GM12878 (cell line): ENCODE data around the gene ZSCAN20. TPM values are rescaled to one million over a fixed set of nuclear protein-coding genes. Genes with fewer than 3 reads are reported as not detected.

ENCODE experiments used
- BACH1 ChIP-seq: fragments of 450-650 bp; IDR thresholded peaks from 2 replicates; pipeline ENCODE4 v1.6.1; 2017; ENCODE audit warnings: mild to moderate bottlenecking, borderline replicate concordance
- CREM ChIP-seq: IDR thresholded peaks from 2 replicates; pipeline ENCODE4 v1.6.1; 2014; ENCODE audit warnings: antibody characterized with exemption, low read depth
- E2F8 ChIP-seq: fragments of 450-650 bp; IDR thresholded peaks from 2 replicates; pipeline ENCODE4 v1.6.1; 2018; ENCODE audit warnings: mild to moderate bottlenecking, low read depth, moderate library complexity; ENCODE audit not compliant: partially characterized antibody
- ESRRA ChIP-seq: IDR thresholded peaks from 2 replicates; pipeline ENCODE4 v1.6.1; 2012; ENCODE audit warnings: mild to moderate bottlenecking, low read length, improper control_type of control experiment
- ETV6 ChIP-seq, 2 experiments: fragments of 450-650 bp in 1 of 2; IDR thresholded peaks in 1 of 2; conservative IDR thresholded peaks in 1 of 2; 2 replicates each; pipeline ENCODE4 v1.6.1; 2014; ENCODE audit warnings: antibody characterized with exemption in 1 of 2, borderline replicate concordance in 1 of 2, low read depth in 1 of 2, mild to moderate bottlenecking in 1 of 2, moderate library complexity in 1 of 2
- GATAD2B ChIP-seq: fragments of 450-650 bp; conservative IDR thresholded peaks from 2 replicates; pipeline ENCODE4 v1.6.1; 2017; ENCODE audit warnings: low read depth, mild to moderate bottlenecking, moderate library complexity
- HDAC2 ChIP-seq: fragments of 200-600 bp; sonication (generic); IDR thresholded peaks from 2 replicates; pipeline ENCODE4 v1.6.1; 2017
- HDGF ChIP-seq: fragments of 450-650 bp; IDR thresholded peaks from 2 replicates; pipeline ENCODE4 v1.6.1; 2016; ENCODE audit warnings: antibody characterized with exemption
- IKZF2 ChIP-seq, 2 experiments: fragments of 450-650 bp; IDR thresholded peaks; 2 replicates each; pipeline ENCODE4 v1.6.1; 2017; ENCODE audit warnings: mild to moderate bottlenecking in 2 of 2, moderate library complexity in 2 of 2
- IRF4 ChIP-seq: IDR thresholded peaks from 2 replicates; pipeline ENCODE4 v1.6.1; 2011; ENCODE audit warnings: low read depth, low read length
- JUNB ChIP-seq: IDR thresholded peaks from 2 replicates; pipeline ENCODE4 v1.6.1; 2016; ENCODE audit warnings: antibody characterized with exemption, mild to moderate bottlenecking
- MEF2A ChIP-seq: IDR thresholded peaks from 2 replicates; pipeline ENCODE4 v1.6.1; 2011; ENCODE audit warnings: low read depth, mild to moderate bottlenecking, low read length, moderate library complexity; ENCODE audit not compliant: insufficient read depth
- MTA3 ChIP-seq: IDR thresholded peaks from 2 replicates; pipeline ENCODE4 v1.6.1; 2012; ENCODE audit warnings: low read length, inconsistent platforms, borderline replicate concordance
- NFXL1 ChIP-seq: fragments of 450-650 bp; IDR thresholded peaks from 2 replicates; pipeline ENCODE4 v1.6.1; 2017; ENCODE audit warnings: antibody characterized with exemption, mild to moderate bottlenecking, borderline replicate concordance
- NFYA ChIP-seq: IDR thresholded peaks from 2 replicates; pipeline ENCODE4 v1.6.1; 2011; ENCODE audit warnings: low read depth, mild to moderate bottlenecking, low read length, improper control_type of control experiment, borderline replicate concordance
- RAD51 ChIP-seq: fragments of 450-650 bp; IDR thresholded peaks from 2 replicates; pipeline ENCODE4 v1.6.1; 2016; ENCODE audit warnings: moderate library complexity, mild to moderate bottlenecking, inconsistent platforms
- SMARCA5 ChIP-seq: fragments of 450-650 bp; IDR thresholded peaks from 2 replicates; pipeline ENCODE4 v1.6.1; 2017; ENCODE audit warnings: mild to moderate bottlenecking
- SREBF2 ChIP-seq: IDR thresholded peaks from 2 replicates; pipeline ENCODE4 v1.6.1; 2012; ENCODE audit warnings: mild to moderate bottlenecking, low read length
- SUPT20H ChIP-seq: IDR thresholded peaks from 2 replicates; pipeline ENCODE4 v1.6.1; 2011; ENCODE audit warnings: low read depth, mild to moderate bottlenecking, low read length, moderate library complexity, borderline replicate concordance; ENCODE audit not compliant: control insufficient read depth
- TCF3 ChIP-seq: IDR thresholded peaks from 2 replicates; pipeline ENCODE4 v1.6.1; 2012; ENCODE audit warnings: low read depth, mild to moderate bottlenecking, low read length, borderline replicate concordance; ENCODE audit not compliant: insufficient read depth
- YY1 ChIP-seq: IDR thresholded peaks from 2 replicates; pipeline ENCODE4 v1.6.1; 2011; ENCODE audit warnings: low read depth, mild to moderate bottlenecking, low read length
- ZNF217 ChIP-seq: fragments of 450-650 bp; IDR thresholded peaks from 2 replicates; pipeline ENCODE4 v1.6.1; 2017; ENCODE audit warnings: antibody characterized with exemption, mild to moderate bottlenecking
- ZZZ3 ChIP-seq: IDR thresholded peaks from 2 replicates; pipeline ENCODE4 v1.6.1; 2011; ENCODE audit warnings: low read depth; ENCODE audit not compliant: control insufficient read depth, insufficient read length
- polyA plus RNA-seq, 11 experiments: library from polyadenylated mRNA; depleted of rRNA in 4 of 11; unstranded in 6 of 11; stranded (reverse) in 5 of 11; fragments of >200 nt; fragmentation: Nextera tagmentation in 4 of 11; fragmentation: Illumina TruSeq in 1 of 11; extraction: Ambion mirVana in 4 of 11; extraction: Trizol in 1 of 11; gene quantifications; 1 replicate in 1 of 11; 2 replicates in 10 of 11; pipeline versions ENCODE4 v1.2.1 to v1.2.3, GENCODE V29; 2011 to 2016; ENCODE audit warnings: inconsistent platforms in 2 of 11, missing spikeins in 2 of 11, low read depth in 1 of 11
- total RNA-seq, 4 experiments: library from RNA; depleted of rRNA in 3 of 4; stranded (reverse); fragments of >200 nt in 3 of 4; fragmentation: Illumina TruSeq in 1 of 4; extraction: Trizol in 1 of 4; gene quantifications; 2 replicates each; pipeline versions ENCODE4 v1.2.1 to v1.2.3, GENCODE V29; 2013 to 2021
- TF ChIP-seq, protein P1 (sequence below): fragments of 150-350 bp; IDR thresholded peaks from 2 replicates; pipeline ENCODE4 v1.6.1; 2016; ENCODE audit warnings: low read depth, low read length
- TF ChIP-seq, protein P2 (sequence below): fragments of 450-650 bp; IDR thresholded peaks from 2 replicates; pipeline ENCODE4 v1.6.1; 2017; ENCODE audit warnings: antibody characterized with exemption, mild to moderate bottlenecking, moderate library complexity

ZSCAN20 gene
- total and polyA plus RNA-seq, 10 of the 15 experiments (the other 5 are each of a cell fraction or from before 2014, with no cell fraction given): 0.35 to 5.1 (median 2.4) TPM

- TF ChIP-seq E2F8: no peak
- no peak for TF ChIP-seq SMARCA5
- TF ChIP-seq ETV6 (conservative IDR thresholded peaks at IDR 0.05 in 1 of 2, IDR thresholded peaks at IDR 0.05 in 1 of 2; ENCODE audit: borderline replicate concordance in 1 of 2, low read depth in 1 of 2): 0 out of 4 replicates have a peak, but pooled peaks of 1 of the 2 experiments have one; percentile 37
- TF ChIP-seq CREM: 0 out of 2 replicates have a peak, but pooled peaks have one; percentile 16
- TF ChIP-seq, protein P1, sequence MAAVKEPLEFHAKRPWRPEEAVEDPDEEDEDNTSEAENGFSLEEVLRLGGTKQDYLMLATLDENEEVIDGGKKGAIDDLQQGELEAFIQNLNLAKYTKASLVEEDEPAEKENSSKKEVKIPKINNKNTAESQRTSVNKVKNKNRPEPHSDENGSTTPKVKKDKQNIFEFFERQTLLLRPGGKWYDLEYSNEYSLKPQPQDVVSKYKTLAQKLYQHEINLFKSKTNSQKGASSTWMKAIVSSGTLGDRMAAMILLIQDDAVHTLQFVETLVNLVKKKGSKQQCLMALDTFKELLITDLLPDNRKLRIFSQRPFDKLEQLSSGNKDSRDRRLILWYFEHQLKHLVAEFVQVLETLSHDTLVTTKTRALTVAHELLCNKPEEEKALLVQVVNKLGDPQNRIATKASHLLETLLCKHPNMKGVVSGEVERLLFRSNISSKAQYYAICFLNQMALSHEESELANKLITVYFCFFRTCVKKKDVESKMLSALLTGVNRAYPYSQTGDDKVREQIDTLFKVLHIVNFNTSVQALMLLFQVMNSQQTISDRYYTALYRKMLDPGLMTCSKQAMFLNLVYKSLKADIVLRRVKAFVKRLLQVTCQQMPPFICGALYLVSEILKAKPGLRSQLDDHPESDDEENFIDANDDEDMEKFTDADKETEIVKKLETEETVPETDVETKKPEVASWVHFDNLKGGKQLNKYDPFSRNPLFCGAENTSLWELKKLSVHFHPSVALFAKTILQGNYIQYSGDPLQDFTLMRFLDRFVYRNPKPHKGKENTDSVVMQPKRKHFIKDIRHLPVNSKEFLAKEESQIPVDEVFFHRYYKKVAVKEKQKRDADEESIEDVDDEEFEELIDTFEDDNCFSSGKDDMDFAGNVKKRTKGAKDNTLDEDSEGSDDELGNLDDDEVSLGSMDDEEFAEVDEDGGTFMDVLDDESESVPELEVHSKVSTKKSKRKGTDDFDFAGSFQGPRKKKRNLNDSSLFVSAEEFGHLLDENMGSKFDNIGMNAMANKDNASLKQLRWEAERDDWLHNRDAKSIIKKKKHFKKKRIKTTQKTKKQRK: no peak
- no peak for TF ChIP-seq SUPT20H
- no peak for TF ChIP-seq MTA3
- TF ChIP-seq GATAD2B: no peak
- no peak for TF ChIP-seq ESRRA
- no peak for TF ChIP-seq ZNF217
- peak; percentile 55 for TF ChIP-seq JUNB
- no peak for TF ChIP-seq HDGF
- TF ChIP-seq HDAC2: no peak
- TF ChIP-seq TCF3: no peak
- no peak for TF ChIP-seq RAD51
- TF ChIP-seq NFXL1: no peak
- no peak for TF ChIP-seq SREBF2
- TF ChIP-seq MEF2A: 0 out of 2 replicates have a peak, but pooled peaks have one; percentile 42
- no peak for TF ChIP-seq ZZZ3
- TF ChIP-seq BACH1: no peak
- TF ChIP-seq YY1: no peak
- TF ChIP-seq NFYA: no peak
- TF ChIP-seq, protein P2, sequence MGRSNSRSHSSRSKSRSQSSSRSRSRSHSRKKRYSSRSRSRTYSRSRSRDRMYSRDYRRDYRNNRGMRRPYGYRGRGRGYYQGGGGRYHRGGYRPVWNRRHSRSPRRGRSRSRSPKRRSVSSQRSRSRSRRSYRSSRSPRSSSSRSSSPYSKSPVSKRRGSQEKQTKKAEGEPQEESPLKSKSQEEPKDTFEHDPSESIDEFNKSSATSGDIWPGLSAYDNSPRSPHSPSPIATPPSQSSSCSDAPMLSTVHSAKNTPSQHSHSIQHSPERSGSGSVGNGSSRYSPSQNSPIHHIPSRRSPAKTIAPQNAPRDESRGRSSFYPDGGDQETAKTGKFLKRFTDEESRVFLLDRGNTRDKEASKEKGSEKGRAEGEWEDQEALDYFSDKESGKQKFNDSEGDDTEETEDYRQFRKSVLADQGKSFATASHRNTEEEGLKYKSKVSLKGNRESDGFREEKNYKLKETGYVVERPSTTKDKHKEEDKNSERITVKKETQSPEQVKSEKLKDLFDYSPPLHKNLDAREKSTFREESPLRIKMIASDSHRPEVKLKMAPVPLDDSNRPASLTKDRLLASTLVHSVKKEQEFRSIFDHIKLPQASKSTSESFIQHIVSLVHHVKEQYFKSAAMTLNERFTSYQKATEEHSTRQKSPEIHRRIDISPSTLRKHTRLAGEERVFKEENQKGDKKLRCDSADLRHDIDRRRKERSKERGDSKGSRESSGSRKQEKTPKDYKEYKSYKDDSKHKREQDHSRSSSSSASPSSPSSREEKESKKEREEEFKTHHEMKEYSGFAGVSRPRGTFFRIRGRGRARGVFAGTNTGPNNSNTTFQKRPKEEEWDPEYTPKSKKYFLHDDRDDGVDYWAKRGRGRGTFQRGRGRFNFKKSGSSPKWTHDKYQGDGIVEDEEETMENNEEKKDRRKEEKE: no peak
- peak; percentile 51 to 56 for TF ChIP-seq IKZF2 (IDR thresholded peaks at IDR 0.05)
- 0 out of 2 replicates have a peak, but pooled peaks have one; percentile 64 for TF ChIP-seq IRF4
Observed at GRCh38 chr1:33425900-33426299, 46.5 kb upstream of the ZSCAN20 start (continued).
